ENCODE data around the gene TVP23C. TPM values are rescaled to one million over a fixed set of nuclear protein-coding genes. Genes with fewer than 3 reads are reported as not detected.
"Not testable (repeated sequence)": the region's sequence is repeated elsewhere in the genome, so short reads cannot be mapped to it uniquely, and the experiment has no call there.

Gene TVP23C
- total RNA-seq, 5 donors from 2014 or later (not counting 1 experiment from before 2014, with no cell fraction given), result 9.6 to 27.3 (median 17.8) TPM

GRCh38 chr17:15558403-15559105 is 4.7 kb downstream of the TVP23C start:
- H3K4me3 Mint-ChIP-seq; ATAC-seq (replicated peaks in 1 of 4); H3K36me3 ChIP-seq (ENCODE audit: control insufficient read depth in 2 of 2, extremely low read depth in 1 of 2, insufficient read depth in 1 of 2, low read length in 1 of 2); H3K27ac ChIP-seq (ENCODE audit: low read length); POLR2A ChIA-PET; H3K27me3 ChIP-seq (replicated peaks in 1 of 2; ENCODE audit: control insufficient read depth in 2 of 2, extremely low read depth in 1 of 2, insufficient read depth in 2 of 2, low read length in 1 of 2); H3K27me3 Mint-ChIP-seq; H3K36me3 Mint-ChIP-seq; H3K4me1 ChIP-seq (ENCODE audit: control insufficient read depth in 1 of 2, extremely low read depth in 1 of 2, insufficient read depth in 2 of 2, low read length in 2 of 2); DNase-seq; H3K9me3 Mint-ChIP-seq; H3K9me3 ChIP-seq; H3K27ac Mint-ChIP-seq; H3K4me3 ChIP-seq (ENCODE audit: control insufficient read depth in 1 of 2, extremely low read depth in 1 of 2, low read length in 1 of 2): not testable (repeated sequence)
- CTCF ChIA-PET, result interaction anchor here in 1 of 2 donors (0.7 kb wide), 1 partner anchor 45 kb away, joined by 3 read pairs; no protein-coding TSS in a partner anchor
- no CpG with 5 or more reads among the region's 5 CpGs for WGBS (ENCODE audit: insufficient coverage)
- peaks cover 18 to 25% (median 22%) of the 10 kb centered on the region in 3 donors for H3K4me1 Mint-ChIP-seq

GRCh38 chr17:15557334-15557832 is 5.9 kb downstream of the TVP23C start:
- POLR2A ChIA-PET; CTCF ChIA-PET; H3K27me3 Mint-ChIP-seq; DNase-seq; H3K4me1 ChIP-seq (ENCODE audit: control insufficient read depth in 1 of 2, extremely low read depth in 1 of 2, insufficient read depth in 2 of 2, low read length in 2 of 2); H3K4me3 Mint-ChIP-seq; H3K4me3 ChIP-seq (ENCODE audit: control insufficient read depth in 1 of 2, extremely low read depth in 1 of 2, low read length in 1 of 2); H3K9me3 ChIP-seq; ATAC-seq (replicated peaks in 1 of 4); H3K27ac Mint-ChIP-seq; H3K27me3 ChIP-seq (replicated peaks in 1 of 2; ENCODE audit: control insufficient read depth in 2 of 2, extremely low read depth in 1 of 2, insufficient read depth in 2 of 2, low read length in 1 of 2); H3K36me3 ChIP-seq (ENCODE audit: control insufficient read depth in 2 of 2, extremely low read depth in 1 of 2, insufficient read depth in 1 of 2, low read length in 1 of 2); H3K36me3 Mint-ChIP-seq; H3K9me3 Mint-ChIP-seq; H3K27ac ChIP-seq (ENCODE audit: low read length): not testable (repeated sequence)
- no CpG with 5 or more reads among the region's 5 CpGs for WGBS (ENCODE audit: insufficient coverage)
- H3K4me1 Mint-ChIP-seq, result peaks cover 18 to 25% (median 21%) of the 10 kb centered on the region in 3 donors

- H3K27me3 ChIP-seq (replicated peaks in 1 of 2; ENCODE audit: control insufficient read depth in 2 of 2, extremely low read depth in 1 of 2, insufficient read depth in 2 of 2, low read length in 1 of 2); H3K9me3 Mint-ChIP-seq; H3K27ac Mint-ChIP-seq; CTCF ChIA-PET; H3K27me3 Mint-ChIP-seq; H3K4me3 Mint-ChIP-seq; H3K36me3 Mint-ChIP-seq; H3K27ac ChIP-seq (ENCODE audit: low read length); H3K4me1 ChIP-seq (ENCODE audit: control insufficient read depth in 1 of 2, extremely low read depth in 1 of 2, insufficient read depth in 2 of 2, low read length in 2 of 2); H3K36me3 ChIP-seq (ENCODE audit: control insufficient read depth in 2 of 2, extremely low read depth in 1 of 2, insufficient read depth in 1 of 2, low read length in 1 of 2); POLR2A ChIA-PET; DNase-seq; H3K9me3 ChIP-seq; H3K4me3 ChIP-seq (ENCODE audit: control insufficient read depth in 1 of 2, extremely low read depth in 1 of 2, low read length in 1 of 2): not testable (repeated sequence)
- peaks cover 12 to 14% (median 13%) of the 10 kb centered on the region in 3 donors for H3K4me1 Mint-ChIP-seq
- WGBS (ENCODE audit: insufficient coverage), result no CpG with 5 or more reads among the region's 1 CpG
- ATAC-seq (replicated peaks in 1 of 4), result peak in 3 of 4 experiments; percentile 37 to 72 (median 56)
These were observed 10.4 kb downstream of the TVP23C start for GRCh38 chr17:15552932-15553331.

GRCh38 chr17:15549552-15549951 is 13.7 kb downstream of the TVP23C start:
- ATAC-seq (replicated peaks in 1 of 4); H3K27me3 ChIP-seq (replicated peaks in 1 of 2; ENCODE audit: control insufficient read depth in 2 of 2, extremely low read depth in 1 of 2, insufficient read depth in 2 of 2, low read length in 1 of 2); CTCF ChIA-PET; H3K27me3 Mint-ChIP-seq; H3K9me3 ChIP-seq; H3K4me3 Mint-ChIP-seq; H3K9me3 Mint-ChIP-seq; H3K4me1 Mint-ChIP-seq; H3K36me3 ChIP-seq (ENCODE audit: control insufficient read depth in 2 of 2, extremely low read depth in 1 of 2, insufficient read depth in 1 of 2, low read length in 1 of 2); H3K27ac ChIP-seq (ENCODE audit: low read length); DNase-seq; H3K4me3 ChIP-seq (ENCODE audit: control insufficient read depth in 1 of 2, extremely low read depth in 1 of 2, low read length in 1 of 2); POLR2A ChIA-PET; H3K27ac Mint-ChIP-seq; H3K4me1 ChIP-seq (ENCODE audit: control insufficient read depth in 1 of 2, extremely low read depth in 1 of 2, insufficient read depth in 2 of 2, low read length in 2 of 2): not testable (repeated sequence)
- 100% methylated on average over 1 of the region's 3 CpGs for WGBS (ENCODE audit: insufficient coverage)
- peaks cover 18% of the 10 kb centered on the region for H3K36me3 Mint-ChIP-seq

- ATAC-seq (replicated peaks in 1 of 4); H3K27me3 Mint-ChIP-seq; H3K36me3 ChIP-seq (ENCODE audit: control insufficient read depth in 2 of 2, extremely low read depth in 1 of 2, insufficient read depth in 1 of 2, low read length in 1 of 2); H3K4me3 ChIP-seq (ENCODE audit: control insufficient read depth in 1 of 2, extremely low read depth in 1 of 2, low read length in 1 of 2); POLR2A ChIA-PET; H3K4me3 Mint-ChIP-seq; DNase-seq; H3K27ac Mint-ChIP-seq; H3K4me1 ChIP-seq (ENCODE audit: control insufficient read depth in 1 of 2, extremely low read depth in 1 of 2, insufficient read depth in 2 of 2, low read length in 2 of 2); H3K9me3 ChIP-seq; CTCF ChIA-PET; H3K27ac ChIP-seq (ENCODE audit: low read length); H3K27me3 ChIP-seq (replicated peaks in 1 of 2; ENCODE audit: control insufficient read depth in 2 of 2, extremely low read depth in 1 of 2, insufficient read depth in 2 of 2, low read length in 1 of 2); H3K4me1 Mint-ChIP-seq; H3K9me3 Mint-ChIP-seq: not testable (repeated sequence)
- WGBS (ENCODE audit: insufficient coverage), result no CpG with 5 or more reads among the region's 2 CpGs
- H3K36me3 Mint-ChIP-seq, result peaks cover 29% of the 10 kb centered on the region
These were observed 16.7 kb downstream of the TVP23C start for GRCh38 chr17:15546604-15547003.

GRCh38 chr17:15540371-15541219 is 22.7 kb downstream of the TVP23C start:
- H3K27ac Mint-ChIP-seq; H3K4me1 Mint-ChIP-seq; H3K27me3 Mint-ChIP-seq; H3K4me3 Mint-ChIP-seq; H3K4me3 ChIP-seq (ENCODE audit: control insufficient read depth in 1 of 2, extremely low read depth in 1 of 2, low read length in 1 of 2); H3K36me3 ChIP-seq (ENCODE audit: control insufficient read depth in 2 of 2, extremely low read depth in 1 of 2, insufficient read depth in 1 of 2, low read length in 1 of 2); CTCF ChIA-PET; H3K4me1 ChIP-seq (ENCODE audit: control insufficient read depth in 1 of 2, extremely low read depth in 1 of 2, insufficient read depth in 2 of 2, low read length in 2 of 2); H3K9me3 ChIP-seq; ATAC-seq (replicated peaks in 1 of 4); POLR2A ChIA-PET; H3K27me3 ChIP-seq (replicated peaks in 1 of 2; ENCODE audit: control insufficient read depth in 2 of 2, extremely low read depth in 1 of 2, insufficient read depth in 2 of 2, low read length in 1 of 2); DNase-seq; H3K27ac ChIP-seq (ENCODE audit: low read length); H3K9me3 Mint-ChIP-seq: not testable (repeated sequence)
- peaks cover 38% of the 10 kb centered on the region for H3K36me3 Mint-ChIP-seq
- WGBS (ENCODE audit: insufficient coverage), result no CpG with 5 or more reads among the region's 8 CpGs
